ENCODE measurements around the gene RPL7A.
A peak's percentile ranks its signal among the peaks of the same experiment; 100 is the strongest.

DNA sequence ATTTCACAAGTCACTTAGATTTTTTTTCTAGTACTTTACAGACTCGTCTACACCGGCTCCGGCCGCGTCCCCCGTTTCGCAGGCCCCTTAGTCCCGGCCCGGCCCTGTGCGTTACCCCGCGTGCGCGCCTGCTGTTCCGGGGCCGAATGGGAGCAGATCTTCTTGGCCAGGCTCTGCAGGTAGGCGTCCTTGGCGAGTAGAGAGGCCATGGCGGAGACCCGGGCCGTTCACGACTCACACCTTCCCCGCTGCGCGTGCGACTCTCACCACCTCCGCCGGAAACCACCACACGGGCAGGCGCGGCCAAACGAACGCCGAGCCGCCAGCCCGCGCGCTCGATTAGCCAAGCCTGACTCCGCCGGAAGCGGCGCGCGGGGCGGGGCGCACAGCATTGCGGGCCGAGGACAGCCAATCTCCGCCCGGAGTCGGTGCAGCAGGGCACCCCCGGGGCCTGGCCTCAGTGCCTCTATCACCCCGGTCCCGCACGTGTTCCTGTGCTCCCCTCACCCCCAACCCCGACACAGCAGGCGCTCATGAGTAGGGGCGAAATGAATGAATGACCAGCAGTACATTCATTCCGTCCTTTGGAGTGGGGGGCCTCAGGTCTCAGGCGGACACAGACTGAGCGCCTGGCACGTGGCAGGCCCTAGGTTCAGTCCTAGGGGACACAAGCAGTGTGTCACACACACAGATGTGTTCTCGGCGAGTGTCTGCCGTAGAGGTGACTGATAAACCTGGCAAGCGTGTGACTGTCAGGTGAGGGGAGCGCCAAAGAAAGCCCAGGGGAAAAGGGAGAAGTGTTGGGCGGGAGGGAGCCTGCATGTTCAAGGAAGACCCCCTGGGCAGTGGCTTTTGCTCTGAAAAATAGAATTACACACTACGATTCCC is 11.8 kb upstream of the RPL7A start, which contains the start of gene SURF6:
- TF ChIP-seq, protein P1, sequence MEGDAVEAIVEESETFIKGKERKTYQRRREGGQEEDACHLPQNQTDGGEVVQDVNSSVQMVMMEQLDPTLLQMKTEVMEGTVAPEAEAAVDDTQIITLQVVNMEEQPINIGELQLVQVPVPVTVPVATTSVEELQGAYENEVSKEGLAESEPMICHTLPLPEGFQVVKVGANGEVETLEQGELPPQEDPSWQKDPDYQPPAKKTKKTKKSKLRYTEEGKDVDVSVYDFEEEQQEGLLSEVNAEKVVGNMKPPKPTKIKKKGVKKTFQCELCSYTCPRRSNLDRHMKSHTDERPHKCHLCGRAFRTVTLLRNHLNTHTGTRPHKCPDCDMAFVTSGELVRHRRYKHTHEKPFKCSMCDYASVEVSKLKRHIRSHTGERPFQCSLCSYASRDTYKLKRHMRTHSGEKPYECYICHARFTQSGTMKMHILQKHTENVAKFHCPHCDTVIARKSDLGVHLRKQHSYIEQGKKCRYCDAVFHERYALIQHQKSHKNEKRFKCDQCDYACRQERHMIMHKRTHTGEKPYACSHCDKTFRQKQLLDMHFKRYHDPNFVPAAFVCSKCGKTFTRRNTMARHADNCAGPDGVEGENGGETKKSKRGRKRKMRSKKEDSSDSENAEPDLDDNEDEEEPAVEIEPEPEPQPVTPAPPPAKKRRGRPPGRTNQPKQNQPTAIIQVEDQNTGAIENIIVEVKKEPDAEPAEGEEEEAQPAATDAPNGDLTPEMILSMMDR (IDR thresholded peaks at IDR 0.05 in 4 of 5, conservative IDR thresholded peaks at IDR 0.05 in 1 of 5): peak in 1 of 5 experiments; percentile 13
- TF ChIP-seq POLR2A (IDR thresholded peaks at IDR 0.05): peak; percentile 65 to 70
